Smooth muscle cell (in vitro differentiated cells): ENCODE measurements around the gene NEIL3. TPM values are rescaled to one million over a fixed set of nuclear protein-coding genes. Genes with fewer than 3 reads are reported as not detected.

Experiments used
- DNase-seq: peaks from one replicate; lab custom pipeline; 2025; ENCODE audit not compliant: unreplicated experiment; lab: John Stamatoyannopoulos, UW
- H2AFZ ChIP-seq: fragments of 200-600 bp; sonication (generic); 2 replicates; pipeline ENCODE4 v1.6.0; 2016; ENCODE audit warnings: antibody characterized with exemption, low read depth, mild to moderate bottlenecking
- H3F3A ChIP-seq: fragments of 200-600 bp; sonication (generic); 2 replicates; pipeline ENCODE4 v1.6.0; 2017; ENCODE audit warnings: antibody characterized with exemption, low read depth
- H3K27ac ChIP-seq: fragments of 200-600 bp; sonication (generic); 2 replicates; pipeline ENCODE4 v1.5.1; 2016; ENCODE audit warnings: low read depth, mild to moderate bottlenecking
- H3K27me3 ChIP-seq: fragments of 200-600 bp; sonication (generic); 2 replicates; pipeline ENCODE4 v1.6.1; 2016; ENCODE audit warnings: low read depth, mild to moderate bottlenecking
- H3K36me3 ChIP-seq: fragments of 200-600 bp; sonication (generic); 2 replicates; pipeline ENCODE4 v1.5.1; 2016; ENCODE audit warnings: low read depth
- H3K4me1 ChIP-seq: fragments of 200-600 bp; sonication (generic); 2 replicates; pipeline ENCODE4 v1.5.1; 2016; ENCODE audit warnings: low read depth
- H3K4me2 ChIP-seq: fragments of 200-600 bp; sonication (generic); 2 replicates; pipeline ENCODE4 v1.6.0; 2016; ENCODE audit warnings: mild to moderate bottlenecking
- H3K4me3 ChIP-seq: fragments of 200-600 bp; sonication (generic); 2 replicates; pipeline ENCODE4 v1.5.1; 2016; ENCODE audit warnings: mild to moderate bottlenecking
- H3K79me2 ChIP-seq: fragments of 200-600 bp; sonication (generic); 2 replicates; pipeline ENCODE4 v1.6.0; 2016; ENCODE audit warnings: low read depth, mild to moderate bottlenecking
- H3K9ac ChIP-seq: fragments of 200-600 bp; sonication (generic); 2 replicates; pipeline ENCODE4 v1.6.0; 2016; ENCODE audit warnings: low read depth
- H3K9me3 ChIP-seq: fragments of 200-600 bp; sonication (generic); replicated peaks from 2 replicates; pipeline ENCODE4 v1.5.1; 2016; ENCODE audit warnings: low read depth
- H4K20me1 ChIP-seq: fragments of 200-600 bp; sonication (generic); 2 replicates; pipeline ENCODE4 v1.6.0; 2016; ENCODE audit warnings: low read depth
- WGBS: methylation state at CpG from one replicate; pipeline ENCODE4 v1.1.7; 2016; ENCODE audit warnings: low lambda C conversion rate; 5-methylcytosine and 5-hydroxymethylcytosine counted together
- polyA plus RNA-seq: library from polyadenylated mRNA; unstranded; fragments of >200 nt; fragmentation: Nextera tagmentation; extraction: Ambion mirVana; gene quantifications from 2 replicates; pipeline ENCODE4 v1.2.1, GENCODE V29; 2016
- total RNA-seq: library from RNA; depleted of rRNA; stranded (reverse); fragments of >200 nt; gene quantifications from 2 replicates; pipeline ENCODE4 v1.2.3, GENCODE V29; 2014
- TF ChIP-seq, protein P1 (sequence below): fragments of 200-600 bp; sonication (generic); IDR thresholded peaks from 2 replicates; pipeline ENCODE4 v1.5.1; 2017; ENCODE audit warnings: borderline replicate concordance, mild to moderate bottlenecking, antibody characterized with exemption; ENCODE audit not compliant: insufficient read depth, poor library complexity, severe bottlenecking

The NEIL3 gene
- total and polyA plus RNA-seq, 2 experiments from 2014 or later, result 2.7 to 3.7 TPM

DNA sequence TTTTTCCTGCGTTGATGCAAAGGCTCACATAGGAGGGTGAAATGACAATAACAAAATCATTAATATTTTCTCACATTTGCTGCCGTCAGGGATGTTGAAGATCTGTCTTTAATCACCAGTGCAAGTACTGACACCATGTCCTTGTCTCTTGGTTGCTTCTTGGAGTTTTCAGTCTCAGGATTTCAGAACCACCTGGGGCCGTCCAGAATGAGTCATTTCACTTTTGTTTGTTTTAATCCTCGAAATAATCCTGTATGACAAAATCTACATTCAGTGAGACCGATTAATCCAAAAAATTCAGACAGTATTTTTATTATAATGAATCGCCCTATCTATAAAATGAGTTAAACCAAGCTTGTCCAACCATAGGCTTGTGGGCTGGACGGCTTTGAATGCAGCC lies 47.2 kb downstream of the NEIL3 start:
- Histone ChIP-seq H3F3A (no peaks in the 10 kb centered on the region), H3K27ac (no peak overlapping the region), H3K27me3 (no peaks in the 10 kb centered on the region), H3K4me1 (no peaks in the 10 kb centered on the region), H2AFZ (no peak overlapping the region), H3K36me3 (no peaks in the 10 kb centered on the region), H3K9ac (no peak overlapping the region), H3K4me3 (no peak overlapping the region), H3K9me3 (no peaks in the 10 kb centered on the region), H3K4me2 (no peak overlapping the region), H3K79me2 (no peaks in the 10 kb centered on the region), H4K20me1 (no peaks in the 10 kb centered on the region)
- TF ChIP-seq, protein P1, sequence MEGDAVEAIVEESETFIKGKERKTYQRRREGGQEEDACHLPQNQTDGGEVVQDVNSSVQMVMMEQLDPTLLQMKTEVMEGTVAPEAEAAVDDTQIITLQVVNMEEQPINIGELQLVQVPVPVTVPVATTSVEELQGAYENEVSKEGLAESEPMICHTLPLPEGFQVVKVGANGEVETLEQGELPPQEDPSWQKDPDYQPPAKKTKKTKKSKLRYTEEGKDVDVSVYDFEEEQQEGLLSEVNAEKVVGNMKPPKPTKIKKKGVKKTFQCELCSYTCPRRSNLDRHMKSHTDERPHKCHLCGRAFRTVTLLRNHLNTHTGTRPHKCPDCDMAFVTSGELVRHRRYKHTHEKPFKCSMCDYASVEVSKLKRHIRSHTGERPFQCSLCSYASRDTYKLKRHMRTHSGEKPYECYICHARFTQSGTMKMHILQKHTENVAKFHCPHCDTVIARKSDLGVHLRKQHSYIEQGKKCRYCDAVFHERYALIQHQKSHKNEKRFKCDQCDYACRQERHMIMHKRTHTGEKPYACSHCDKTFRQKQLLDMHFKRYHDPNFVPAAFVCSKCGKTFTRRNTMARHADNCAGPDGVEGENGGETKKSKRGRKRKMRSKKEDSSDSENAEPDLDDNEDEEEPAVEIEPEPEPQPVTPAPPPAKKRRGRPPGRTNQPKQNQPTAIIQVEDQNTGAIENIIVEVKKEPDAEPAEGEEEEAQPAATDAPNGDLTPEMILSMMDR, result no peak
- no peak for DNase-seq
- 93% methylated on average over 7 of the region's 7 CpGs for WGBS

DNA sequence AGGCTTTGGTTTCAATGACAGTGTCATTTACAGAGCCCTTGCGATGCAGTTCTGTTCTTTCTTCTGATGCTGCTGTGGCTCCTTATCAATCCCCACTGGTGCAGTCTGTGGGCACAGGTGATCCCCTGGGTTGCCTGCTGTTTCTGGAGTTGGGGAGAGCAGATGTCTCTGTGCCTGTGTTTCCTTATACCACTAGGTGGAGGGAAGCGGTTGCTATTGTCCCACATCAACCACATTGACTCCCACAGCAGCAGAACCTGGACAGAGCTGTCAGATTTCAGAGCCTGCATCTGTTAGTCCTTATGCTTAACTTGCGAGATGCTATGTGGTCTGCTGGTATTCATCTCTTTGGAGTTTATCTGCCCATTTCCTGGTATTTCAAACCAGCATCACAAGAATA lies 57.7 kb downstream of the NEIL3 start:
- no peak overlapping the region for H2AFZ ChIP-seq
- no peak overlapping the region for H3K4me3 ChIP-seq
- H3K9ac ChIP-seq, result no peak overlapping the region
- no peaks in the 10 kb centered on the region for H3K79me2 ChIP-seq
- no peak overlapping the region for H3K27ac ChIP-seq
- TF ChIP-seq, protein P1, result peak; percentile 2
- H3F3A ChIP-seq, result no peaks in the 10 kb centered on the region
- H3K27me3 ChIP-seq, result no peaks in the 10 kb centered on the region
- H3K36me3 ChIP-seq, result no peaks in the 10 kb centered on the region
- no peak for DNase-seq
- WGBS, result 58% methylated on average over 3 of the region's 3 CpGs
- H4K20me1 ChIP-seq, result no peaks in the 10 kb centered on the region
- no peaks in the 10 kb centered on the region for H3K9me3 ChIP-seq
- H3K4me1 ChIP-seq, result no peaks in the 10 kb centered on the region
- H3K4me2 ChIP-seq, result no peak overlapping the region

DNA sequence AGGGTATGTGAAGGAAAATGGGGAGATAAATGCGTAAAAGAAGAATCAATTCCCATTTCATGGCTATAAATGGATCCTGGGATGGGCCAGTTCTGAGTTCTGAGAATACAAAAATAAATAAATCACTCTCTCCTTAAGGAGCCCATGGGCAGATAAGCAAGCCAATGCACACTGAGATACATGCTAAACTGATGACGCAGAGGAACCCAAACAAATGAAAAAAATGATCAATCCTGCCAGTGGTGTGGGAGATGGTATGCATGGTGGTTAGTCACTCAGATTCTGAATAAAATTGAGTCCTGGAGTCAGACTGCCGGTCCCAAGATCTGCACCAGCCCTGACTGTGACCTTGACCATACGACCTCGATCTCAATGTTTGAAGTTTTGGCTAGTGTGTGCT lies 59.7 kb downstream of the NEIL3 start:
- DNase-seq, result no peak
- peaks cover 16% of the 10 kb centered on the region for H3K4me1 ChIP-seq
- TF ChIP-seq, protein P1, result no peak
- H4K20me1 ChIP-seq, result no peaks in the 10 kb centered on the region
- H3K9ac ChIP-seq, result no peak overlapping the region
- H2AFZ ChIP-seq, result no peak overlapping the region
- no peak overlapping the region for H3K4me3 ChIP-seq
- no peak overlapping the region for H3K27ac ChIP-seq
- no peaks in the 10 kb centered on the region for H3F3A ChIP-seq
- no peaks in the 10 kb centered on the region for H3K36me3 ChIP-seq
- 60% methylated on average over 5 of the region's 5 CpGs for WGBS
- H3K4me2 ChIP-seq, result peak overlapping the region; percentile 20
- no peaks in the 10 kb centered on the region for H3K79me2 ChIP-seq
- H3K9me3 ChIP-seq, result no peaks in the 10 kb centered on the region
- H3K27me3 ChIP-seq, result no peaks in the 10 kb centered on the region

DNA sequence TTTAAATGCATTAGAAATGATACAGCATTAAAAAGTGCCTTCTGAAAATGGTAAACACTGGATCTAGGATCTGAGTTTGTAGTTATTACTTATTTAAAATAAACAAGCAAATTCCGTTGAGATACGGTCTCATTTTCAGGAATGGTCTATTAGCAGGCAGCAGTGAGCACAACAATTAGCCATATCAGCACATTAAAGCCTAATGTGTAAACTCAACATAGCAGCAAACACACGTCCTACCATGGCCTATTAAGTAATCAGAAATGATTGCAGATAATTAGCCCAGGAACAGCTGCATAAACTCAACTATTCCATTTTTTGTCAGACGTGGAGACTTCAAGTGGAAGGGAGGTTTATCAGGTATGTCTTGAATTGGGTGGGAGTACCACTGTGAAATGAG lies 61.8 kb downstream of the NEIL3 start:
- H3K4me3 ChIP-seq, result no peak overlapping the region
- no peak for DNase-seq
- H3K4me1 ChIP-seq, result peaks cover 33% of the 10 kb centered on the region
- H3K9ac ChIP-seq, result no peak overlapping the region
- H3K79me2 ChIP-seq, result no peaks in the 10 kb centered on the region
- H4K20me1 ChIP-seq, result no peaks in the 10 kb centered on the region
- H3K27me3 ChIP-seq, result no peaks in the 10 kb centered on the region
- 62% methylated on average over 4 of the region's 4 CpGs for WGBS
- H2AFZ ChIP-seq, result no peak overlapping the region
- H3F3A ChIP-seq, result no peaks in the 10 kb centered on the region
- H3K27ac ChIP-seq, result no peak overlapping the region
- no peak overlapping the region for H3K4me2 ChIP-seq
- no peaks in the 10 kb centered on the region for H3K9me3 ChIP-seq
- TF ChIP-seq, protein P1, result no peak
- no peaks in the 10 kb centered on the region for H3K36me3 ChIP-seq
